GM12892 (cell line): Measurements from ENCODE around the gene KRT81.

Source experiments
- DNase-seq: peaks from one replicate; pipeline ENCODE4 v3.0.0; 2011; ENCODE audit not compliant: insufficient read length
- FAIRE-seq: peaks from 2 replicates; lab custom pipeline; 2011; peaks lifted over from hg19 to GRCh38; lab: Jason Lieb, UNC
- POLR2A ChIP-seq: IDR thresholded peaks from 2 replicates; pipeline ENCODE4 v1.6.1; 2011; ENCODE audit warnings: low read depth, low read length, control low read depth
- POLR2AphosphoS5 ChIP-seq: IDR thresholded peaks from 2 replicates; pipeline ENCODE4 v1.6.1; 2011; ENCODE audit warnings: low read depth, low read length, control low read depth
- TAF1 ChIP-seq: IDR thresholded peaks from 2 replicates; pipeline ENCODE4 v1.6.1; 2011; ENCODE audit warnings: low read depth, mild to moderate bottlenecking, control low read depth, low read length, borderline replicate concordance

The KRT81 gene

DNA sequence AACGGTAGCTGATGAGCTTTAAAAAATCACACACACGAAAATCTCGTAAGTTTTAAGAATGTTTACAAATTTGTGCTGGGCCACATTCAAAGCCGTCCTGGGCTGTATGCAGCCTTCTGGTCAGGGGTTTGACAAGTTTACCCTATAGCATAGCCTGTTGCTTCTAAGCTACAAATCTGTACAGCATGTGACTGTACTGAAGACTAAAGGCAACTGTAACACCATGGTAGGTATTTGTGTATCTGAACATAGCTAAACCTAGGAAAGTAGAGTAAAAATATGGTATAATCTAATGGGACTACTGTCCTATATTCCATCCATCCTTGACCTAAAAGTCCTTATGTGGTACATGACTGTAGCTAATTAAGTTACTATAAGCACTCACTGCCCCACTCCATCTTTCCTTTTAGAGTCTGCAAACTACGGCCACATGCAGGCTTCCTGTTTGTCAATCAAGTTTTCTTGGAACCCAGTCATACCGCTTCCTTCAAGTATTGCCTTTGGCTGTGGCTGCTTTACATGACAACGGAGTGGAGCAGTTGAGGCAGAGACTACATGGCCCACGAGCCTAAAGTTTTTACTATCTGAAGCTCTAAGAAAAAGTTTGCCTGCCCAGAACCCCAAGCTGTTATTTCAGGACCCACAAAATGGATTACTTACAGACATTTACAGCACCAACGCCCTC lies 39.8 kb downstream of the KRT81 start:
- TF ChIP-seq POLR2AphosphoS5, result no peak
- no peak for TF ChIP-seq TAF1
- no peak for TF ChIP-seq POLR2A
- FAIRE-seq (peak; percentile 44), DNase-seq (no peak)

DNA sequence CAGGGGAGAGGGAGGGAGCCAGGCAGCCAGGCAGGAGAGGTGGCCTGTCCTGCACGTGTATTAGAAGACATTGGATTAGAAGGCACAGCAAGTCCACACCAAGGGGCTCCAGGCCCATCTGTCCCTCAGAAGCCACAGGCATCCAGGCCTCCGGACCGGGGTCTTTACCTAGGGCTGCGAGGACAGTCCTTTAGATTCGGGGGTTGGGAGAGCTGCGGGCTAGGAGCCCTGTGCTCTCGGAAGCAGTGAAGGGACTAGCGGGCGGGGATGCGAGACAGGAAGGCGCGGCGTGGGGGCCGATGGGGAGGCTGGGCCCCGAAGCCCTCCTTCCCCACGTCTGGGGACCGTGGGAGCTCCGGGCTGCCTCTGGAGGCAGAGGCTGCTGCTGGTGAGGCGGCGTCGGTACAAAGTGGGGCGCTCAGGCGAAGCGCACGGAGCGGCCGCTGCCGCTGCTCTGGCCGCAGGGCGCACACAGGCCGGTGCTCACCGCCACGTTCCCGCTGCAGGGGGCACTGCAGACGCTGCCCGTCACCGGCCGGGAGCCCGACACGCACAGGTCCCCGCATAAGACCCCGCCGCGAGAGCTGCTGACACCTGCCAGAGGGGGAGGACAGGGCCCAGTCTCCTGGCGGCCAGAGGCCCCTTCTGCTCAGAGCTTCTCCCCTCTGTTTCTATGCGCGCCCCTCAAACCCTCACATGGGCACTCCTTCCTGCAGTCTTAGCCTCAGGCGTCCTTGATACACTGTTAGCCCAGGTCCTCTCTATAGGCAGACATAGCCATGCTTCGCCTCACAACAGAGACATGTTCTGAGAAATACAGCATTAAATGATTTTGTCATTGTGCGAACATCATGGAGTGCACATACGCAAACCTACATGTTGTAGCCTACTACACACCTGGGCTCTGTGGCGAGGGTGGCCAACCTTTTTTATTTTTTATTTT lies 41.0 kb downstream of the KRT81 start:
- TF ChIP-seq TAF1 (no peak), POLR2AphosphoS5 (no peak), POLR2A (no peak)
- FAIRE-seq, result no peak
- no peak for DNase-seq

DNA sequence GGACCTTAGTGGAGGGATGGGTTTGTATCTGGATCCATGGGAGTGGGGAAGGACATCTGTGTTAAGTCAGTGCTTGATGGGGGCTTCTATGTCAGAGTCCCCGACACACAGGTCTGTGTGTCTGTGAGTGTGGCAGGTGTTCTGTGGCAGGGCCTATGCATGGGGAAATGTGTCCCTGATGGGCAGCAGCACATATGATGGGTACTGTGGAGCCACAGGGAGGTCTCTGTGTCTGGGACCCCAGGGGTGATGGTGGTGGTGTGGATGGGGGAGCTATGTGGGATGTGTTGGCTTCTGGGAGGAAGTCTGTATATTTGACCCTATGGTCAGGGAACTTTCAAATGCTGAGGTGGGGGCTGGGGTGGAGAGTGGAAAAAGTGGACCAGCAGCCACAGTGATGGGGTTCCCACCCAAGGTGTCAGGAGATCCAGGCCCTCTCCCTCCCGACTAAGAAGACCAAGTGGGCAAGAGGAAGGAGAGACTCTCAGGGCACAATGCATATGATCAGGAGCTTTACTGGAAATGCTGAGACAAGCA lies 41.8 kb downstream of the KRT81 start:
- no peak for FAIRE-seq
- TF ChIP-seq POLR2AphosphoS5, result no peak
- no peak for TF ChIP-seq POLR2A
- no peak for TF ChIP-seq TAF1
- DNase-seq, result no peak

DNA sequence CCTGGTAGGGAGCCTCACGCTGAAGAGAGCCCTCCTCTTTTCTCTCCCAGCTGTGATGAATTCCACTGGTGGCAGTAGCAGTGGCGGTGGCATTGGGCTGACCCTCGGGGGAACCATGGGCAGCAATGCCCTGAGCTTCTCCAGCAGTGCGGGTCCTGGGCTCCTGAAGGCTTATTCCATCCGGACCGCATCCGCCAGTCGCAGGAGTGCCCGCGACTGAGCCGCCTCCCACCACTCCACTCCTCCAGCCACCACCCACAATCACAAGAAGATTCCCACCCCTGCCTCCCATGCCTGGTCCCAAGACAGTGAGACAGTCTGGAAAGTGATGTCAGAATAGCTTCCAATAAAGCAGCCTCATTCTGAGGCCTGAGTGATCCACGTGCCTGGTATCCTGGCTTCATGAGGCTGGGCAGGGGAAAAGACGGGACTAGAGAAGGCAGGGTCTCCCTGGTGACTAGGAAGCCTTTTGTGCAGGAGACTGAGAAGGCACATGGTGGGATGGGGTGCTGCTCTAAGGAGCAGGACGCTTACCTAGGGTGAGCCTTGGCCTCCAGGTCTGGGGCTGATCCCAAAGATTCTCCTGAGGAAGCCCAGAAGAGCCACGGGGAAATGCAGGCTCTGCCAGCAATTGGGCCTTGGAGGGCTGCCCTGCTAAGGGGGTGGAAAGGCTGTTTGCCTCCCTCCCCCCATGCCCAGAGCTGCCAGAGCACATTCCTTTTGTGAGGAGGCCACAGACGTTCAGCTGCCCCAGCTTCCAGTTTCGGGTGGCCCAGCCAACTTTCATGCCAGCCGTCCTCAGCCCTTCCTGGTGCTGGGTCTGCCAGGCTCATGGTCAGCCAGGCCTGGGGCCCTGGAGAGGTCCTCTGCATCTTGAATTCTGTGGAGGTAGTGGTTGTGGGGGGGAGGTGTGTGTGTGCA lies 42.5 kb downstream of the KRT81 start:
- DNase-seq, result no peak
- FAIRE-seq, result no peak

DNA sequence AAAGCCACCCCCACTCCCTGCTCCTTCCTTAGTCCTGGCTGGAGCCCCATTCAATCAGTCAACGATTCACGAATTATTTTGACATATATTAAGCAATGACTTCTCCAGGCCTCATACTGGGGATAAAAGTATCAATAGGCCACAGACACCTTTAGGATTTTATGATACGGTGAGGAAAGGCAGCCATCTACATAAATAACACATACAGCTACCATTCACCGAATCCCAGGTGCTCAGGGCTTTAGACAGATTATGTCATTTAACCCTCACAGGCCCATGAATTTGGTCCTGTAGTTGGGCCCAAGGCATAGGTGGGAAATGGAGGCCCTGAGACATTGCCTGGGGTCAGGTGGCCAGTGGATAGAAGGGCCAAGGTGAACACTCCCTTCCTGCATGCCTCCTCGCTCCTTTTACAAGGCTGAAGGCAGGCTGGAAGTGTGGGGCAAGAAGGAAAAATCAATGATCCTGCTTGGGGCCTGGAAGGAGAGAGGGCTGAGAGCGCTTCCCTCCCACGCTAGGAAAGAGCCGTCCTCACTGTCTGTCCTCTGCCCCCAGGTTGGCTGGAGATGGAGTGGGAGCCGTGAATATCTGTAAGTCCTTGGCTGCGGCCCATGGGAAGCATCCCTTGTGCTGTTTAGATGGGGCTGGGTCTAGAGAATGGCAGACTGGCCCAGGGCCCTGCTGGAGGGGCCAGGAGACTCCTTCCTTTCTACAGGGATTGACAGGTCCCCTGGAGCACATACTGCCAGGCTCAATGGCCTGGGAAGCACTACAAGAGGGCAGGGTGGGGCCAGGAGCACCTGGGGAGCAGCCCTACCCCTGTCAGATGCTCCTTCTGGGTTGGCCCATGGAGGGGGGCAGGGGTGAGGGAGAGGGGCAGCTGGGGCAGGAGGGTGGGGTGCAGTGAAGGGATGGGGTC lies 43.5 kb downstream of the KRT81 start:
- DNase-seq, result no peak
- no peak for TF ChIP-seq TAF1
- TF ChIP-seq POLR2AphosphoS5, result no peak
- no peak for TF ChIP-seq POLR2A
- FAIRE-seq, result no peak

More for the DNA sequence above, 42.5 kb downstream of the KRT81 start:
- no peak for TF ChIP-seq POLR2AphosphoS5
- no peak for TF ChIP-seq TAF1
- TF ChIP-seq POLR2A, result no peak

DNA sequence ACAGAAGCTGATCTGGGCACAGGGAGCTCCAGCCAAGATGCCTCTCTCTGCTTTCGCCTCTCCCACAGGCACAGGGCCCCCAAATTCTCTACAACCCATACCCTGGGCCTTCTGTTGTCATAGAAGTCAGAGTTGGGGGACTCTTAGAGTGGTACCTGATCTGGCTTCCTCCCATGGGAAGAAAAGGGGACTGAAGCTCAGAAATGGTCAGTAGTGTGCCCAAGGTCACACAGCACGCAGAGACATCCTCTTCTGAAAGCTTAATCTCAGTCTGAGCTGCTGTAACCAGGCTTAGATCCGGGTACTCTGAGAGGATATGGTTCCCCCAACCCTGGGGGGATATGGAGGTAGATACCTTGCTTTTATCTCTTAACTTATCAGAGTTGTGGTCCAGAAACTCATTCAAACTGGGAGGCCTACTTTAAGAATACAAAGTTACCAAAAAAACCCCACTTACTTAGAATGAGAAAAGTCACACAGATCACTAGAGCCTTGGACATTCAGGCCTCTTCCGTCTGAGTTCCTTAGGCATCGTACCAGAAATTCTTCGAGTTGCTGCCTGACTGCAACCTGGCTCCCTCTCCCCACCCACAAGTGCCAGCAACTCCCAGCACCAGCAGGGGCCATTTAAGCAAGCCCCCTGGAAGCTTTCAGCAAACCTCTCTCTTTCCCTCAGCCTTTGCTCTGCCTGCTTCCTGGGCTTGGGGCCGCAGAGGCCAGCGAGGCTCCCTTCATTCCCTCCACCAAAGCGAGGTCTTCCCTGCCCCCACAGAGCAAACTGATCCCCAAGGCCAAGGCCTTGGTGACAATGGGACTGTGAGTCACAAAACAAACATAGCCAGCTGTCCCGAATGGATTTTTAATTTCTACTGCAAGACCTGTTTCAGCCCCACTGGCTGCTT lies 44.4 kb downstream of the KRT81 start:
- no peak for DNase-seq
- TF ChIP-seq TAF1 (no peak), POLR2AphosphoS5 (no peak), POLR2A (no peak)
- peak; percentile 82 for FAIRE-seq

DNA sequence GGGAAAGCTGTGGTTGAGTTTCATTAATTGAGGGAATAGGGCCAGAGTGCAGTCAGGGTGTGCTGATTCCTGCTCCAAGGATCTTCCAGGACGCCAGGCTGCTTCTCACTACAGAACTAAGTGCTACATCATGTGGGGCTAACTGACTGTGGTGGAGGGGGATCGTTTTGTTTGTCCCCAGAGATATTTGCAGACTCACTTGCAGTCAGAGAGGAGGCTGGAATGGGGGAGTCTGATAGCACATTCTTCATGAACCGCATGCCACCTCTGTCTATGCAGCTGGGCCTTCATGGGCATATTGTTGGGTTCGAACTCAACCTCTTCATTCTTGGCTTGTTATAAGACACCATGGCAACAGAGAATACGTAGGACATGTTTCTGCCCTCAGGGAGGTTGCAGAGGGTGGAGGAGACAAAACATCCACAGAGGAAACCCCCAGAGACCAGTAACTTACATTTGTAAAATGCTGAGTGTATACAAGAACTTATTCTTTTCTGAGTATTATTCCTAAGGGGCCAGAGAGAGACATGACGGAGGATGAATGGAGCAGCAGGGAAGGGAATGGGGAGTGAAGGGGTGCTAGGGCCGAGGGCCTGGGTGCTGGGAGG lies 45.3 kb downstream of the KRT81 start:
- peak; percentile 42 for FAIRE-seq
- TF ChIP-seq TAF1 (no peak), POLR2A (no peak)
- DNase-seq, result no peak

DNA sequence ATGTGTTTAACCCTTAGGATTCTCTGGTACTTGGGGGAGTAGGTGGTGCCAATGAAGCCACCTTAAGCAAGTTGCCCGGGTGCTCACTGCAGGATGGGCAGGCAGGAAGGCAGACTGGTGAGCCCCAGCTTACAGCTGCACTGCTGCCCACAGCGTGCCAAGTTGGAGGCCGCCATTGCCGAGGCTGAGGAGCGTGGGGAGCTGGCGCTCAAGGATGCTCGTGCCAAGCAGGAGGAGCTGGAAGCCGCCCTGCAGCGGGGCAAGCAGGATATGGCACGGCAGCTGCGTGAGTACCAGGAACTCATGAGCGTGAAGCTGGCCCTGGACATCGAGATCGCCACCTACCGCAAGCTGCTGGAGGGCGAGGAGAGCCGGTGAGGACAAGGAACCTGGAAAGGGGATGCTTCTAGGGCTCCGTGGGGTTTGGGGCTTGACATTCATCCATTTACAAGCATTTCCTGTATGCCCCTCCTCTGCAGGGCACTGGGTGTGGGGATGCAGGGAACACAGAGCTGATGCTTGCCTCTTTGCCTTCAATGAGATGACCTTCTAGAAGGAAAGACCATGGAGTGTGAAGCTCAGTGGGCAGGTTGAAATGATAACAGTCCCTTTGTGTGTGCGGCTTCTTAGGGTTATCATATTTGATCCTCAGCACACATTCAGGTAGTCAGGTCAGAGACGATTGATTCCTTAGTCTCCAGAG lies 45.9 kb downstream of the KRT81 start:
- no peak for TF ChIP-seq TAF1
- TF ChIP-seq POLR2AphosphoS5, result 0 out of 2 replicates have a peak, but pooled peaks have one; percentile 26
- DNase-seq, result no peak
- peak; percentile 9 for FAIRE-seq
